T-helper 1 cell treated with Interleukin-12 subunit alpha and Interleukin-12 subunit beta and Interleukin-4 antibody, amounts not matched to agents 30 μg/mL and 1 μg/mL, for 36 hours (primary cell): ENCODE measurements around the gene INTS14.

Experiments used
- H3K27ac Mint-ChIP-seq: one replicate; pipeline ENCODE4 v1.8.0; 2021; ENCODE audit warnings: mild to moderate bottlenecking, mixed read lengths
- H3K27me3 Mint-ChIP-seq: one replicate; pipeline ENCODE4 v1.8.0; 2021; ENCODE audit warnings: low read depth, mixed read lengths
- H3K36me3 Mint-ChIP-seq: one replicate; pipeline ENCODE4 v1.8.0; 2021; ENCODE audit warnings: low read depth, mixed read lengths
- H3K4me1 Mint-ChIP-seq: one replicate; pipeline ENCODE4 v1.8.0; 2021; ENCODE audit warnings: low read depth, mixed read lengths
- H3K4me3 Mint-ChIP-seq: one replicate; pipeline ENCODE4 v1.8.0; 2021; ENCODE audit warnings: mild to moderate bottlenecking, moderate library complexity, mixed read lengths
- H3K9me3 Mint-ChIP-seq: one replicate; pipeline ENCODE4 v1.8.0; 2021; ENCODE audit warnings: mixed read lengths

INTS14 gene

GRCh38 chr15:65610871-65611718, at the start of gene INTS14:
INTS14 (minus strand) TSS chr15:65611131; CDS start chr15:65607380, 3,751 bp downstream.
- H3K9me3 Mint-ChIP-seq = no peaks in the 10 kb centered on the region
- peak within 1 kb of the TSS; percentile 93 for H3K4me3 Mint-ChIP-seq

DNA sequence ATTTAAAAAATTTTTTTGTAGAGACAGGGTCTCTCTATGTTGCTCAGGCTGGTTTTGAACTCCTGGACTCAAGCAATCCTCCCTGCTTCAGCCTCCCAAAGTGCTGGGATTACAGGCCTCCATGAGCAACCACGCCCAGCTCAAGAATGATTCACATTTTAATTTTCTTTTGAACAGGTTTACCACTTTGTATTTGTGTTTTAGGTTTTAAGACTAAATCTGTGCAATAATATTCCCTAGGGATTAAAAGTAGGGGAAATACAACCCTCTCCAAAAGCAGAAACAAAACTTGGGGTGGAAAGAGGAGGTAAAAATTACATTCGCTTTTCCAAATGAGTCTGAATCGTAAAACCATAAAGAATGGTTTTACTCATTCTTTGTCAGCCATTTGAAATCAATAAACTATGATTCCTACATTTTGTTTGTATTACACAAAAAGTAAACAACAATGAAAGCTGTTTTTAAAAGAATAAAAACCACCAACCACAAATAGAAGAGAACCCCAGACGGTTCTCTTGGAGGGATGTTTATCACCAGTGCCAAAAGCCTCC, 48.6 kb upstream of the INTS14 start:
- Mint-ChIP-seq H3K9me3 (no peaks in the 10 kb centered on the region), H3K27me3 (no peaks in the 10 kb centered on the region), H3K36me3 (peaks cover 26% of the 10 kb centered on the region), H3K27ac (no peak overlapping the region), H3K4me1 (no peaks in the 10 kb centered on the region), H3K4me3 (no peak overlapping the region)

More at GRCh38 chr15:65610871-65611718, at the start of gene INTS14:
- Mint-ChIP-seq H3K27ac (peak within 1 kb of the TSS; percentile 89), H3K27me3 (no peaks in the 10 kb centered on the region), H3K4me1 (peaks cover 17% of the 10 kb centered on the region), H3K36me3 (no peaks in the 10 kb centered on the region)

DNA sequence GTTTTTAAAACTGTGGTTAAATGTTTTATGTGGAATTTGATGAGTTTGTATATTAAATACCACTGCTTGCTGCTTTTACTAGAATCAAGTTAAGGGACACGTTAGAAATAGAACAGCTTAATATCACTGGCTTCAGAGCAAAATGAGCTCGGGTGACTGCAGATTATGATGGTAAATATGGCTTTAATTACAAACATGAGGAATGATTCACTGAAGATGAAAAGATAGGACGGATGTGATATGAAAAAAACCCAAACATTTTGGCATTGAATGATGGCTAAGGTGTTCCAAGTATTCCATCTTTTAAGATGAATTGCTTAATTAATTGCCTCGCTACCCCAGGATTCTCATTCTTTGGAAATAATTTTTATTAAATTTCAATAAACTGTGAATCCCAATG, 44.5 kb upstream of the INTS14 start:
- Mint-ChIP-seq H3K36me3 (peaks cover 28% of the 10 kb centered on the region), H3K9me3 (no peaks in the 10 kb centered on the region), H3K4me1 (peaks cover 1% of the 10 kb centered on the region), H3K27ac (no peak overlapping the region), H3K27me3 (no peaks in the 10 kb centered on the region), H3K4me3 (no peak overlapping the region)

DNA sequence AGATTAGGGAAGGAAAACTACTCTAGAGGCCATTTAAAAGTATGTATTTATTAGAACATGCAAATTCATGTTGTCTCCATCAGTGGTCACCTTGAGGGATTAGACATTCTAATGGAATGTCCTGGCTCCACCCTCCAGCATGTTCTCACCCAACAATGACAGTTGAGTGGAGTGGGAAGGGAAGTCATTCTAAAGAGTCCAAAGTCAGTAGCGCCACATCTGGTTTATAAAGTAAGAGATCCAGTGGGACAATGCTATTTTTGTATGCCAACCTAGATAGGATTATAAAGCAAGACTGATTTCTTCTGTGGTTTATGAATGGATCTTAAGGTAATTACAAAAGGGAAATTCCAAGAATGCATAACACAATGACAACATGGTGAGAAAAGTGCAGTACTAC, 44.1 kb upstream of the INTS14 start:
- Mint-ChIP-seq H3K9me3 (no peaks in the 10 kb centered on the region), H3K27ac (no peak overlapping the region), H3K4me1 (peaks cover 5% of the 10 kb centered on the region), H3K4me3 (no peak overlapping the region), H3K36me3 (peaks cover 29% of the 10 kb centered on the region), H3K27me3 (no peaks in the 10 kb centered on the region)

DNA sequence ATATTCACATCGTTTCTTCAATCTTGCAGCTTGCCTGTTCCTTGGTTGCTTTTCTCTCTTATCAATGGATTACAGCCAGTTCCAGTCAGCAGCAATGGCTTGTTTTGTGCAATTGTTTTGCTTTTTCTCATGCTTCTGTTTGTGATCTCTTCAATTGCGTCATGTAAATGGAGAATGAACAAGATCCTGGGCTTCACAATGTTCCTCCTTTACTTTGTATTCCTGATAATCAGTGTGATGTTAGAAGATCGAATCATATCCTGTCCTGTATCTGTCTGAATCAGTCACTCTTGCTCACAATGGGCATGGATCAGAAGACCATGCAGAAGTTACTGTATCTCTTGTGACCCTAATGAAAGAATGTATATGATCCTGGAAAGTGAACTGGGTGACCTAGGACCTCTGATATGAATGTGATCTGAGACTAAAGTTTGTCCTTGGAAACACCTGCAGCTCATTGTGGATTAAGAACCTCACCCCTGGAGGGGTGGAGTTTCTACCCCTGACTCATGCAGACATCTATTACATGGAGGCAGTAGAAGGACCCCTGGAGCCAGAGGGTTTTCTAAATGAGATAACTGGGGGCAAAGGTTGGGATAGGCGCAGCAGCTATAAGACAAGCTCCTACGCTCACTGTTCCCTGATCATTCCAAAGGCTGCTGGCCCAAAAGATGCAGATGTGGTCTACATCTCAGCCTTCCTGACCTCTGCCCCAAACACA, 43.0 kb upstream of the INTS14 start:
- Mint-ChIP-seq H3K27ac (no peak overlapping the region), H3K4me3 (no peak overlapping the region), H3K27me3 (no peaks in the 10 kb centered on the region), H3K9me3 (no peaks in the 10 kb centered on the region), H3K4me1 (peaks cover 5% of the 10 kb centered on the region), H3K36me3 (peaks cover 25% of the 10 kb centered on the region)

DNA sequence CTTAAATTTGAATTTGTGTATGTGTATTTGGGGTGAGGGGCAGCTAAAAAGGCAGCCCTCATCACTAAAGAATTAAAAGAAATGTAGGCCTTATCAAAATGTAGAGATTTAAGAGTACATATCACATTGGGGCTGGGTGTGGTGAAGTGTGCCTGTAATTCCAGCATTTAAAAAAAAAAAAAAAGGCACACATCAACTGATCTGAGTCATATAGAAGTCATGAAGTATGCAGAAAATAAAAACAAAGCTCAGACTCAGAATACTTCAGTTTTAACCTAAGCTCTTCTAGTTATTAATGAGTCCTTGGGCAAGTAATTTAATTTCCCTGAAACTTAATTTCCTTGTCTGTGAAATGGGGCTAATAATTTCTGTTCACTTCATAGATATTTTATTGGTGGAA, 42.4 kb upstream of the INTS14 start:
- H3K4me3 Mint-ChIP-seq = no peak overlapping the region
- H3K27me3 Mint-ChIP-seq = no peaks in the 10 kb centered on the region
- H3K9me3 Mint-ChIP-seq = no peaks in the 10 kb centered on the region
- peaks cover 24% of the 10 kb centered on the region for H3K36me3 Mint-ChIP-seq
- H3K27ac Mint-ChIP-seq = no peak overlapping the region
- H3K4me1 Mint-ChIP-seq = peaks cover 5% of the 10 kb centered on the region

- Mint-ChIP-seq H3K27me3 (no peaks in the 10 kb centered on the region), H3K4me1 (peaks cover 5% of the 10 kb centered on the region), H3K9me3 (no peaks in the 10 kb centered on the region), H3K27ac (no peak overlapping the region), H3K36me3 (peaks cover 27% of the 10 kb centered on the region), H3K4me3 (no peak overlapping the region)
Measured at GRCh38 chr15:65651831-65652749, 41.2 kb upstream of the INTS14 start.

DNA sequence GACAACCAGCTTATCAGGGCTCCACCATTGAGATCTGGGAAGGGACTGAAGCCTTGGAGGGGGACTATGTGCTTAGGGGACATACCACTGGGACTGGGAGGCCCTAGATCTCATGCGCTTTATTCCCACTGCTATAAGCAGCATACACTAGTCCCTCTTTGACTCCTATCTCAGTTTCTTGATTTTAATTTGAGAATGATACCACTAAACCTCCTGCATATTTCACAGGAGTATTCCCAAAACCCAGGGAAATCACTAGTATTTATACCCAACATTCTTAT, 40.1 kb upstream of the INTS14 start:
- Mint-ChIP-seq H3K36me3 (peaks cover 27% of the 10 kb centered on the region), H3K27ac (no peak overlapping the region), H3K9me3 (no peaks in the 10 kb centered on the region), H3K4me1 (peaks cover 5% of the 10 kb centered on the region), H3K27me3 (no peaks in the 10 kb centered on the region), H3K4me3 (no peak overlapping the region)

DNA sequence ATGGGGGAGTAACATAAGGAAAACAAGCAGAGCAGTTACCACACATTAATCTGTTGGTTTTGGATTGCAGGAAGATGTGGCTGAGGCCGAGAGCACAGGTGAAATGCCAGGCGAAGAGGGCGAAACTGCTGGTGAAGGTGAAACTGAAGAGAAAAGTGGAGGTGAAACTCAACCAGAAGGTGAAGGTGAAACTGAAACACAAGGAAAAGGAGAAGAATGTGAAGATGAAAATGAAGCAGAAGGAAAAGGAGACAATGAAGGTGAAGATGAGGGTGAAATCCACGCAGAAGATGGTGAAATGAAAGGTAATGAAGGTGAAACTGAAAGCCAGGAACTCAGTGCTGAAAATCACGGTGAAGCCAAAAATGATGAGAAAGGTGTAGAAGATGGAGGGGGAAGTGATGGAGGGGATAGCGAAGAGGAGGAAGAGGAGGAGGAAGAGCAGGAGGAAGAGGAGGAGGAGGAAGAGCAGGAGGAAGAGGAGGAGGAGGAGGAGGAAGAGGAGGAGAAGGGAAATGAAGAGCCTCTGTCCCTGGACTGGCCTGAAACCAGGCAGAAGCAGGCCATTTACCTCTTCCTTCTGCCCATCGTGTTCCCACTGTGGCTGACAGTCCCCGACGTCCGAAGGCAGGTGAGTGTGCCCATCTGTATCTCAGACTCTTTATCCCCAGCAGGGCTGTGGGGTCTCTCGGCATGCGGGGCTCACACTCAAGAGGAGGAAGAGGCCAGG, 39.5 kb upstream of the INTS14 start:
- no peaks in the 10 kb centered on the region for H3K9me3 Mint-ChIP-seq
- no peak overlapping the region for H3K27ac Mint-ChIP-seq
- no peak overlapping the region for H3K4me3 Mint-ChIP-seq
- peaks cover 27% of the 10 kb centered on the region for H3K36me3 Mint-ChIP-seq
- H3K4me1 Mint-ChIP-seq = peaks cover 5% of the 10 kb centered on the region
- no peaks in the 10 kb centered on the region for H3K27me3 Mint-ChIP-seq

- Mint-ChIP-seq H3K9me3 (no peaks in the 10 kb centered on the region), H3K36me3 (peaks cover 9% of the 10 kb centered on the region), H3K27me3 (no peaks in the 10 kb centered on the region), H3K27ac (no peak overlapping the region), H3K4me3 (no peak overlapping the region), H3K4me1 (peaks cover 5% of the 10 kb centered on the region)
Measured at GRCh38 chr15:65646486-65646885, 35.6 kb upstream of the INTS14 start.

- Mint-ChIP-seq H3K4me1 (peaks cover 3% of the 10 kb centered on the region), H3K27ac (no peak overlapping the region), H3K27me3 (no peaks in the 10 kb centered on the region), H3K9me3 (no peaks in the 10 kb centered on the region), H3K4me3 (no peak overlapping the region), H3K36me3 (peaks cover 7% of the 10 kb centered on the region)
Measured at GRCh38 chr15:65645392-65645791, 34.5 kb upstream of the INTS14 start.

GRCh38 chr15:65644282-65644681, 33.4 kb upstream of the INTS14 start:
- no peaks in the 10 kb centered on the region for H3K4me1 Mint-ChIP-seq
- peaks cover 4% of the 10 kb centered on the region for H3K36me3 Mint-ChIP-seq
- no peaks in the 10 kb centered on the region for H3K9me3 Mint-ChIP-seq
- no peak overlapping the region for H3K27ac Mint-ChIP-seq
- H3K4me3 Mint-ChIP-seq = no peak overlapping the region
- no peaks in the 10 kb centered on the region for H3K27me3 Mint-ChIP-seq

DNA sequence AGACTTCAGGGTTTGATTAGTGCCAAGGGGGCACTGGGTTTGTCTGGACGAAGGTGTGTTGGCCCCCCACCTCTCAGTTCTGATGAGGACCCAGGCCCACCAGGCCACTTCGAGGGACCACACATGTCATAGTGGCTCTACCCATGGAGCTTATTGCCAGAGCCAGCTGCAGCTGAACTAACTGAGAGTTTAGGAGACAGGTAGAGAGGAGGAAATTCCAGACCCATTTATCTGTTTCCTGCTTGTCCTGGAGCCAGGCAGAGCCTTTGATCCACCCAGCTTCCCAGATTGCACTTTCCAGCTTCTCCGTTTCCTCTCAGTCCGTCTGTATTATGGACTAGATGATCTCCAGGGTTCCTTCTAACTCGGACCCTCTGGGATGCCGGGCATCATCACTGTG, 31.7 kb upstream of the INTS14 start:
- H3K36me3 Mint-ChIP-seq = peaks cover 4% of the 10 kb centered on the region
- peaks cover 9% of the 10 kb centered on the region for H3K4me1 Mint-ChIP-seq
- H3K4me3 Mint-ChIP-seq = no peak overlapping the region
- no peaks in the 10 kb centered on the region for H3K27me3 Mint-ChIP-seq
- no peak overlapping the region for H3K27ac Mint-ChIP-seq
- H3K9me3 Mint-ChIP-seq = no peaks in the 10 kb centered on the region
